Iris pigment epithelial cell (primary cell): ENCODE measurements around the gene ITIH6.

Source experiments
- DNase-seq: peaks from one replicate; pipeline ENCODE4 v3.0.0-alpha.2; 2011; ENCODE audit warnings: low read depth

Gene ITIH6

GRCh38 chrX:54710920-54711319 is 87.1 kb downstream of the ITIH6 start:
- DNase-seq: no peak

- no peak for DNase-seq
Measured at GRCh38 chrX:54708404-54708803, 89.7 kb downstream of the ITIH6 start.
